ENCODE measurements around the gene TMEM88. TPM values are rescaled to one million over a fixed set of nuclear protein-coding genes. Genes with fewer than 3 reads are reported as not detected.

Gene TMEM88
- 1.4 TPM in 1 of 2 replicates, not detected in the other for total RNA-seq (2014; rRNA removed; shearing (Covaris generic))

GRCh38 chr17:7854851-7855659, at the start of gene TMEM88:
TMEM88 (plus strand) TSS chr17:7855066; CDS start chr17:7855075, 9 bp downstream.

GRCh38 chr17:7833795-7834541, 20.9 kb upstream of the TMEM88 start, which contains the start of gene KDM6B:
KDM6B (plus strand) TSS chr17:7834217; CDS start chr17:7845555, 11,338 bp downstream.

GRCh38 chr17:7856811-7857712, 2.2 kb downstream of the TMEM88 start, which contains the start of gene NAA38:
NAA38 (minus strand) TSS chr17:7857559; CDS start chr17:7857463, 96 bp downstream.

GRCh38 chr17:7857713-7858521, 3.1 kb downstream of the TMEM88 start, which contains the start of gene CYB5D1:
CYB5D1 (plus strand) TSS chr17:7858003; CDS start chr17:7858135, 132 bp downstream.

GRCh38 chr17:7888184-7888920, 33.5 kb downstream of the TMEM88 start, which contains the start of gene CHD3:
CHD3 (plus strand) TSS chr17:7888789; CDS start chr17:7889001, 212 bp downstream.

Other genes with a start within 250 kb of the TMEM88 start
- 78.4 and 79.8 TPM in 2 replicates for gene FXR2, start 240.2 kb upstream of the TMEM88 start, total RNA-seq (2014; rRNA removed; shearing (Covaris generic))
- 36.6 and 36.9 TPM in 2 replicates for gene SAT2, start 227.2 kb upstream of the TMEM88 start, total RNA-seq (2014; rRNA removed; shearing (Covaris generic))
- not detected in 2 replicates for gene SHBG, start 224.9 kb upstream of the TMEM88 start, total RNA-seq (2014; rRNA removed; shearing (Covaris generic))
- gene ATP1B2, start 204.1 kb upstream of the TMEM88 start, total RNA-seq (2014; rRNA removed; shearing (Covaris generic)), result 0.03 and 0.08 TPM in 2 replicates
- gene TP53, start 167.6 kb upstream of the TMEM88 start, total RNA-seq (2014; rRNA removed; shearing (Covaris generic)), result 40.1 and 41.7 TPM in 2 replicates
- 10.4 and 22.0 TPM in 2 replicates for gene WRAP53, start 166.6 kb upstream of the TMEM88 start, total RNA-seq (2014; rRNA removed; shearing (Covaris generic))
- gene EFNB3, start 149.9 kb upstream of the TMEM88 start, total RNA-seq (2014; rRNA removed; shearing (Covaris generic)), result 2.6 and 3.1 TPM in 2 replicates
- 4.2 and 8.5 TPM in 2 replicates for gene DNAH2, start 137.3 kb upstream of the TMEM88 start, total RNA-seq (2014; rRNA removed; shearing (Covaris generic))
- 38.3 and 73.9 TPM in 2 replicates for gene KDM6B, start 20.8 kb upstream of the TMEM88 start, total RNA-seq (2014; rRNA removed; shearing (Covaris generic))
- 159 and 172 TPM in 2 replicates for gene NAA38, start 2.5 kb downstream of the TMEM88 start, total RNA-seq (2014; rRNA removed; shearing (Covaris generic))
- 9.3 and 11.5 TPM in 2 replicates for gene CYB5D1, start 2.9 kb downstream of the TMEM88 start, total RNA-seq (2014; rRNA removed; shearing (Covaris generic))
- gene CHD3, start 33.7 kb downstream of the TMEM88 start, total RNA-seq (2014; rRNA removed; shearing (Covaris generic)), result 77.9 and 83.9 TPM in 2 replicates
- 3.0 and 4.1 TPM in 2 replicates for gene RNF227, start 61.2 kb downstream of the TMEM88 start, total RNA-seq (2014; rRNA removed; shearing (Covaris generic))
- 2.0 and 4.4 TPM in 2 replicates for gene KCNAB3, start 74.8 kb downstream of the TMEM88 start, total RNA-seq (2014; rRNA removed; shearing (Covaris generic))
- 38.9 and 39.0 TPM in 2 replicates for gene TRAPPC1, start 76.9 kb downstream of the TMEM88 start, total RNA-seq (2014; rRNA removed; shearing (Covaris generic))
- gene CNTROB, start 77.1 kb downstream of the TMEM88 start, total RNA-seq (2014; rRNA removed; shearing (Covaris generic)), result 22.0 and 34.0 TPM in 2 replicates
- not detected in 2 replicates for gene GUCY2D, start 147.5 kb downstream of the TMEM88 start, total RNA-seq (2014; rRNA removed; shearing (Covaris generic))
- 0.26 and 0.32 TPM in 2 replicates for gene ALOX15B, start 184.0 kb downstream of the TMEM88 start, total RNA-seq (2014; rRNA removed; shearing (Covaris generic))
- 0.19 and 0.94 TPM in 2 replicates for gene ALOX12B, start 232.7 kb downstream of the TMEM88 start, total RNA-seq (2014; rRNA removed; shearing (Covaris generic))